GM21737 (cell line): ENCODE data around the gene OR4D6.
"Not testable (repeated sequence)": the region's sequence is repeated elsewhere in the genome, so short reads cannot be mapped to it uniquely, and the experiment has no call there.

Experiments
- ATAC-seq: cut with Tn5 transposase; IDR thresholded peaks from one replicate; pipeline ENCODE4 v1.9.1; 2021; ENCODE audit warnings: mild to moderate bottlenecking, moderate library complexity; ENCODE audit not compliant: unreplicated experiment

OR4D6 gene

GRCh38 chr11:59456661-59457060 is at the start of gene OR4D6:
Gene OR4D6 (plus strand): TSS chr11:59456961. CDS start chr11:59456961, 0 bp downstream.
- ATAC-seq = no peak

DNA sequence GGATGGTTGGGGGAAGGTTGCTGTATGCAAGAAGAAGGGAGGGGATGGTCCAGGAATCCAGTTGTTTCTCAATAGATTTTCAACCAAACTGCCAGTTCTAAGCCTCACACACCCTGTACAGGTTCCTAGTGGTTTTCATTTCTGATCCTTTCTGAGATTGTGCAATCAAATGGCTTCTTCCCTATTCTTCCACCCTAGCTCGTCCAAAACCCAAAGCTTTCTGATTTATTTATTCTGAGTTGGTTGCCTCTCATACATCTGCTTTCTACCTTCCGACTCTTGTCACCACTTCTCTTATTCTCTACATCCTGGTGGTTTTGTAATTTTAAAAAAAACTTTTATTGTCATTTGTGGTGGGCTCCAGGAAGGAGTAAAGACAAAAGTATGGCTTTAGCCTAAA is 43.1 kb upstream of the OR4D6 start:
- no peak for ATAC-seq

DNA sequence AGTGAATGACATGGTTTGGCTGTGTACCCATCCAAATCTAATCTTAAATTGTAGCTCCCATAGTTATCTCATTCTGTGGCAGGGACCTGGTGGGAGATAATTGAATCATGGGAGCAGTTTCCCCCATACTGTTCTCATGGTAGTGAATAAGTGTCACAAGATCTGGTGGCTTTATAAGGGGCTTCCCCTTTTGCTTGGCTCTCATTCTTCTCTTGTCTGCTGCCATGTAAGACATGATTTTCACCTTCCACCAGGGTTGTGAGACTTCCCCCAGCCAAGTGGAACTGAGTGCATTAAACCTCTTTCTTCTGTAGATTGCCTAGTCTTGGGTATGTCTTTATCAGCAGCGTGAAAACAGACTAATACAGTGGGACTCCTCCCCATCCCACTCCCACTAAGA is 41.6 kb upstream of the OR4D6 start:
- no peak for ATAC-seq

DNA sequence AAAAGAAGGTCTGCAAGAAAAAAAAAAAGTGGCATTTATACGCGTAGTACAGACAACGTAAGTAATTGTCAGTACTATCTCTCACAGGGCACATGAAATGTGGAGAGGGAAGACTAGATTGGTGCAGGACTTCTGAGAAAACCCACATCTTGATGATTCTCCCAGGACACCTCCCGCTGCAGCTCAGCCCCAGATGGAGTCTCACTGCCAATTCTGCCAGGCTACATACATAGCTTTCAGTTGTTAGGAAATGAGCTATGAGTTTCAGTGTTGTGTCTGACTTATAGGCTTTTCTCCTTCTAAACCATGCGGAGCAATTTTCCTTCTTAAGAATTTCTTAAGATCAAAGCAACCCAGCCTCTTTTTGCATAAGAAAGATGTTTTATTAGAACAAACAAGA is 40.1 kb upstream of the OR4D6 start:
- ATAC-seq = no peak

GRCh38 chr11:59417023-59417422 is 39.7 kb upstream of the OR4D6 start:
- ATAC-seq = no peak

GRCh38 chr11:59418156-59418555 is 38.6 kb upstream of the OR4D6 start:
- ATAC-seq = no peak

DNA sequence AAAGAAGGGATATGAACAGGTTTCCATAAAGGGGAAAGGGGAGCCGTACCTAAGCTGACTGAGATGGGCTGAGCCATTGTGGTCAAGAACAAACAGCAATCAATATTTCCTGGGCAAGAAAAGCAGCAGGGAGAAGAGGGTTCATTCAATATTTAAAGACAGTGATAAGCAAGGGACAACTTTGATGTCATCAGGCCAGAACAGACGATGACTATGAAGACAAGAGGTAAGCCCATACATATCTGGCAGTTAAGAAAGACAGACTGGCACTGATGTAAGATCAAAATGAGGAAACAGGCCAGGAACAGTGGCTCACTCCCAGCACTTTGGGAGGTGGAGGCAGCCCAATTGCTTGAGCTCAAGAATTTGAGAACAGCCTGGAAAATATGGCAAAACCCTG is 32.9 kb upstream of the OR4D6 start:
- no peak for ATAC-seq

DNA sequence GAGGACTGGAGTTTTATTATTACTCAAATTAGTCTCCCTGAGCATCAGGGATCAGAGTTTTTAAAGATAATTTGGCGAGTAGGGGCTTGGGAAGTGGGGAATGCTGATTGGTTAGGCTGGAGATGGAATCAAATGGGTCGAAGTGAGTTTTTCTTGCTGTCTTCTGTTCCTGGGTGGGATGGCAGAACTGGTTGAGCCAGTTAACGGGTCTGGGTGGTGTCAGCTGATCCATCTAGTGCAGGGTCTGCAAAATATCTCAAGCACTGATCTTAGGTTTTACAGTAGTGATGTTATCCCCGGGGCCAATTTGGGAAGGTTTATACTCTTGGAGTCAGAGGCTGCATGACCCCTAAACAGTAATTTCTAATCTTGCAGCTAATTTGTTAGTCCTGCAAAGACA is 31.6 kb upstream of the OR4D6 start:
- ATAC-seq = no peak

- ATAC-seq = no peak
Measured at GRCh38 chr11:59426361-59427067, 30.2 kb upstream of the OR4D6 start, which contains the start of gene OR5A2. Gene OR5A2 (minus strand): TSS chr11:59426413. CDS start chr11:59422953, 3,460 bp downstream.

GRCh38 chr11:59427068-59427382 is 29.7 kb upstream of the OR4D6 start:
- ATAC-seq = no peak

DNA sequence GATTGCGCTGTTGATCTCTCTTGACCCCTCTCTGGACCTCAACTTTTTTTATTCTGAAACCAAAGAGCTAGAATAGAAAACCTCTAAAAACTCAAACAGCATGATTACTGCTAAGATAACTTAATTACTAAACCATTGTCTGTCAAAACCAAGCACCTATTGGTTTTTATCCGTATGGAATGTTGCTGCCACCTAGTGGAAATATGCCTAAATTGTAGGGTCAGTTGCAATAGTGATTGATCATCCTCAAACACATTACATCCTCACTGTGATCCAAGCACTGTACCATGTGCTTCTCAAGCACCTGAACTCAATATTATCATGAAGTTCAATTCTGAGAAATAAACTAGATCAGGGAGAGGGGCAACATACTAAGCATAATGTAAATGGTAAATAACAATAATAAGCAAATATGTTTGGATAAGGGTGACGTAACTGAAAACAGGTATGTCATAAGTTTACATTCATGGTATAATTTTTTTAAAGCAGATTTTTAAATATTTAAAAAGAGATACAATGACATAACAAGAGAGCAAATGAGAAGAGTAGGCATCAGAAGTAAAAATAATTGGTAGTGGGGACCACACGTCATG is 26.7 kb upstream of the OR4D6 start:
- ATAC-seq = no peak

GRCh38 chr11:59436169-59436568 is 20.6 kb upstream of the OR4D6 start, which contains the start of gene OR5A1:
Gene OR5A1 (plus strand): TSS chr11:59436469. CDS start chr11:59443169, 6,700 bp downstream.
- ATAC-seq = no peak

GRCh38 chr11:59437770-59438169 is 19.0 kb upstream of the OR4D6 start:
- ATAC-seq = no peak

- ATAC-seq = not testable (repeated sequence)
Measured at GRCh38 chr11:59445624-59446023, 11.1 kb upstream of the OR4D6 start.

GRCh38 chr11:59448484-59448883 is 8.3 kb upstream of the OR4D6 start:
- no peak for ATAC-seq

GRCh38 chr11:59459916-59460315 is 3.2 kb downstream of the OR4D6 start:
- no peak for ATAC-seq

DNA sequence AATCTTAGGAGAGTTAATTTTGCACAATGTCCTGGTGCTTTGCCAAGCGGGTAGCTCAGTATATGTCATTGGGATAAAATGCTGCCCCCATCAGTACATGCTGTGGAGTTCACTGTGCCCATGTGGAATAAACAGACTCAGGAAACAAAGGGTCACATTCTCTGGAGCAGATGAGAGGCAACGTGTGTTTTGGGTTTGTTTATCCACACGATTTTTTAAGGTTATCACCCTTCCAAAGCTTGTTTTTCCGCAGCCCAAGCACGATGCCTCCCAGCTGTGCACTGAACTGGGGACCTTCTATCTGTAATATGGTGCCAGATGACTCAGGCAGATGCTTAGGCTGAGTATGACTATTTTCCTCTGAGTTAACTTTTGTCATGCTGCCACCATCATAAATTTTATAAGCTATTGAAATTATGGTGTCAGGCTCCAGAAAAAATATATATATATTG is 6.5 kb downstream of the OR4D6 start:
- ATAC-seq = no peak

DNA sequence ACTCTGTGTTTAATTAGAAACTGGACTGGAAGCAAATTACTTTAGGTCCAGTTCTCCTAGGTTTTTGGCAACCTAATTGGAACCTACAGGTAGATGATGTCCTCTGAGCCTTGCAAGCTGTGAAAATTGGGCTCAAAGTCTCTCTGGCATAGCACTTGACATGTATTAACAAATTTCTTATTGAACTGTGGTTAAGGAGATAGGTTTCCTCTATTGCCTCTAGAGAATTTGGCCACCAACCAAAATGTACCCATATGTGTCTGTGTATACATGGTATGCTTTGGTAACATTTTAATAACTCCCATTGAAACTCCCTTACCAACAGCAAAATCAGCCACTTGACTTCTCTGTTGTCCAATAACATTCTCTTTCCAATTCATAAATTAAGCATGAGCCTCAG is 16.3 kb downstream of the OR4D6 start, which contains the start of gene OR4D10:
Gene OR4D10, plus strand, starts transcription at position 301 of the 400 bp plus-strand sequence. CDS start 4,115 bp downstream, outside the sequence.
- no peak for ATAC-seq

DNA sequence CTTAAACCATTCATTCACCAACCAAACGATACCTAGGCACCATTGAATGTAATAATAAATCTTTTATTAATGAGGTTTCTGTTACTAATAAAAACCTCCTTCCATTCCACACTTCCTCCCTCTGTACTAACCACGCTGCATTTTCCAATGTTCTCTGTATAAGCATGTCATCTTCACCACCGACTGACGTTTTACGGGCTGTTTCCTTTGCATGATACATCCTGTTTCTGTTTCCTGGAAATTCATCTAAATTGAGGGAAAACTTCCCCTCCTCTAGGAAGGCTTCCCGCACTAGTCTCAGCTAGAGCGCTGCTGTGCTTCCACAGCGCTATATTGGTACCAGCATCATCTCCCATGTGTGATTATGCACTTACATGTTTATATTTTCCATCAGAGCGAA is 18.4 kb downstream of the OR4D6 start:
- no peak for ATAC-seq

DNA sequence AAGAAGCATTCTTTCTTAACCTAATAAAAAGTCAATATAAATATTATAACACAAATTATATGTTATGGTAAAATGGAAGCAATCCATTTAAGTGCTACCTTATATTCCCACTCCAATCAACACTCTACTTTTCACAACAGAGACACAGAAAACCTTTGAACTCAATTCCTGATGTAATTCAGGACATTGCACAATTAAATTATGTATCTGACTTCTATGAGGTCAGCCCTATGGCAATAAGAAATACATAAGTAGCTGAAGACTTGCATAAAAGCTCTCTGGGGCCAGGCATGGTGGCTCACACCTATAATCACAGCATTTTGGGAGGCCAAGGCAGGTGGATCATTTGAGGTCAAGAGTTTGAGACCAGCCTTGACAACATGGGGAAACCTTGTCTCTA is 23.1 kb downstream of the OR4D6 start:
- ATAC-seq = no peak

- no peak for ATAC-seq
Measured at GRCh38 chr11:59480359-59480758, 23.6 kb downstream of the OR4D6 start.

DNA sequence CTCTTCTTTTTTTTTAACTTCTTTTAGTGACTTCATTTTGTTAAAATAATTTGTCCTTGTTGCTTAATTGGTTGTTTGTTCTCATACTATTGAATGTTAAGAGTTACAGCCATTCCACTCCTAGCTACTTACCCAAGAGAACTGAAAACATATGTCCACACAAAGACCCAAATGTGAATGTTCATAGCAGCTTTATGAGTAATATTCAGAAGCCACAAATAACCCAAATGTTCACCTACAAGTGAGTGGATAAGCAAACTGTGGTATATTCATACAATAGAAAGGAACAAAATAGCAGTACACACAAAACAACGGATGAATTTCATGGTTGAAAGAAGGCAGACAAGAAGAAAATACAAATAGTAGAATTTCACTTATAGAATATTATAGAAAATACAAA is 45.2 kb downstream of the OR4D6 start:
- no peak for ATAC-seq
